Effector memory CD4-positive, alpha-beta T cell (primary cell): ENCODE measurements around the gene EWSR1.

Source experiments
- DNase-seq, 3 donors: peaks; one replicate each; pipeline ENCODE4 v3.0.0-alpha.2; 2020
- H3K27ac ChIP-seq: 2 replicates; pipeline ENCODE4 v1.7.0; 2013; ENCODE audit warnings: mild to moderate bottlenecking, low read length, moderate library complexity; ENCODE audit not compliant: insufficient read depth, poor library complexity, severe bottlenecking
- H3K27me3 ChIP-seq: replicated peaks from 2 replicates; pipeline ENCODE4 v1.7.0; 2013; ENCODE audit warnings: mild to moderate bottlenecking, low read length; ENCODE audit not compliant: insufficient read depth, control insufficient read depth, poor library complexity, severe bottlenecking
- H3K36me3 ChIP-seq: 2 replicates; pipeline ENCODE4 v1.7.0; 2013; ENCODE audit warnings: mild to moderate bottlenecking, low read length, moderate library complexity; ENCODE audit not compliant: control insufficient read depth, insufficient read depth
- H3K4me1 ChIP-seq: 2 replicates; pipeline ENCODE4 v1.7.0; 2013; ENCODE audit warnings: low read length, mild to moderate bottlenecking; ENCODE audit not compliant: control insufficient read depth, insufficient read depth, poor library complexity, severe bottlenecking
- H3K4me3 ChIP-seq: 2 replicates; pipeline ENCODE4 v1.7.0; 2013; ENCODE audit warnings: low read length, low read depth, mild to moderate bottlenecking; ENCODE audit not compliant: insufficient read depth, poor library complexity, severe bottlenecking
- H3K9me3 ChIP-seq: 2 replicates; pipeline ENCODE4 v1.7.0; 2013; ENCODE audit warnings: mild to moderate bottlenecking, low read length, moderate library complexity; ENCODE audit not compliant: control insufficient read depth

Gene EWSR1

DNA sequence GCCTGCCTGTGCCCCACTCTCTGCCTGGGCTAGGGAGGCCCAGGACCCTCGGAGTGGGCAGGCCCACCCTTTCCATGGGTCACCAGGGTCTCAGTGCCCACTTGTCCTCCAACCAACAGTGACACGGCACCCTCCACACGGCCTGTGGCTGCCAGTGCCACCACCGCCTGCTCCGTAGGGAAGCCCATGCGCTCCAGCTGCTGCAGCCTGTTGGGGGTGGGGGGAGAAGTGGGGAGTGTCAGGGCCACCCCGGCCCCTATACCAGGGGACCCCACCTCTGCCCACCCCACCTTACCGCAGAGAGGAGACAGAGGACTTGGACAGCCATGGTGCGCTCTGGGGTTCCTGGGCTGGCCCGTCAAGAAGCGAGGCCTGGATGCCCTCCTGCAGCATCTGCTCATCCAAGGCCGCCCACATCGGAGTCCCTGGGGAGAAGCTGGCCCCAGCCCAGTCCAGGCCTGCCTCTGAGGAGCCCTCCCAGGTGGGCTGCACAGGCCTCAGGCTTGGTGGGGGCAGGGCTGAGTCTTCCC is 8.0 kb upstream of the EWSR1 start:
- Histone ChIP-seq H3K4me1 (no peaks in the 10 kb centered on the region), H3K27ac (no peak overlapping the region), H3K27me3 (no peaks in the 10 kb centered on the region), H3K36me3 (peaks cover under 1% of the 10 kb centered on the region), H3K9me3 (no peaks in the 10 kb centered on the region), H3K4me3 (no peak overlapping the region)
- DNase-seq: no peak

DNA sequence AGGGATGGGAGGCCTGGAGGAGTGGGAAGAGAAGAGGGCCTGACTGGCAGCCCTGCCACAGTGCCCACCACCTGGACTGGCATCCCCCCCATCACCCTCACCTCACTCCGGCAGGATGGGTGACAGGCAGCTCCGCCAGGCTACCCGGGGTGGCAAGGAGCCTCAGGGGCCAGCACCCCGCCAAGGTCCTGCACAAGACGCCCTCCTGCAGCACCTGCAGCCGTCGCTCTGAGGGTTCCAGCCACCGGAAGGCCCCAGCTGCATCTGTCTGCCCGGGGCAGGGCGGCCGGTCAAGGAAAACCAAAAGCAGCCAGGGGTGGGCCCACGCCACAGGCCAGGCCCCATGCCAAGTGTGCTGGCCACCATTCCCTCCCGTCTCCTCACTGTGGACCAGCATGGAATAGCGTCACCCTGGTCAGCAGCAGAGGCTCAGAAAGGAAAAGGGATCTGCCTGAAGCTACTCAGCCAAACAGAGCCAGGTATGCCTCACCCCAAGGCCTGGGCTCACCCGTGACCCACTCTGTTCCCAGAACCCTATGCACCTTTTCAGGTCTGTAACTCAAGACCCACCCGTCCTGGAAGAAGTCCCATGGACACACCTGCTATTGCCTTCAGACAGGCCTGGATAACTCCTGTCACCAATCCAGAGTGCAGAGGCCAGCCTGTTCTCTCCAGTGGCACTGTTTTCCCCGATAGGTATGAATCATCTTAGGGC is 7.3 kb upstream of the EWSR1 start:
- H3K27me3 ChIP-seq: no peaks in the 10 kb centered on the region
- no peaks in the 10 kb centered on the region for H3K9me3 ChIP-seq
- no peak overlapping the region for H3K27ac ChIP-seq
- no peaks in the 10 kb centered on the region for H3K4me1 ChIP-seq
- peaks cover 4% of the 10 kb centered on the region for H3K36me3 ChIP-seq
- no peak for DNase-seq
- H3K4me3 ChIP-seq: no peak overlapping the region

- H3K4me3 ChIP-seq: no peak overlapping the region
- H3K27ac ChIP-seq: no peak overlapping the region
- DNase-seq: no peak
- no peaks in the 10 kb centered on the region for H3K9me3 ChIP-seq
- H3K27me3 ChIP-seq: no peaks in the 10 kb centered on the region
- peaks cover 6% of the 10 kb centered on the region for H3K4me1 ChIP-seq
- peaks cover 4% of the 10 kb centered on the region for H3K36me3 ChIP-seq
Measured at GRCh38 chr22:29263791-29264276, 4.2 kb upstream of the EWSR1 start.

DNA sequence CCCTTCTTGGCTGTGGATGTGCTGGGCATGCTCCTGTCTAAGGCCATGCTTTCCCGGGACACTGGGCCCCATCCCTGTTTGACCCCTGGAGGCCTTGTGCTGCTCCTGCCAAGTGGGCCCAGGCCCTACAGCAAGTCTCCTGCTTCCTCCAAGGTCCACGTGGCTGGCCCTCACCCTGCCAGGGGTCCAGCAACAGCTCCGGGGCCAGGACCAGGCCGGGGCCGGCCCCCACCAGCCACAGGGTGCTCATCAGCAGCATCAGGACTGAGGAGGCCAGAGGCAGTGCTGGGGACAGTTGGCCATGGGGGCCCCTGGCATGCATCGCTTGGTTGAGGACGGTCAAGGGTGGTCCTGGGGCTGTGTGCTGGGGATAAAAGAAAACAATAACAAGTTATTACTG is 2.8 kb upstream of the EWSR1 start:
- H3K27ac ChIP-seq: no peak overlapping the region
- H3K9me3 ChIP-seq: no peaks in the 10 kb centered on the region
- peaks cover 4% of the 10 kb centered on the region for H3K36me3 ChIP-seq
- H3K27me3 ChIP-seq: no peaks in the 10 kb centered on the region
- H3K4me1 ChIP-seq: peaks cover 20% of the 10 kb centered on the region
- DNase-seq: no peak
- H3K4me3 ChIP-seq: no peak overlapping the region

- Histone ChIP-seq H3K36me3 (peaks cover 4% of the 10 kb centered on the region), H3K4me1 (peaks cover 26% of the 10 kb centered on the region), H3K4me3 (no peak overlapping the region), H3K9me3 (no peaks in the 10 kb centered on the region), H3K27me3 (no peaks in the 10 kb centered on the region), H3K27ac (no peak overlapping the region)
- no peak for DNase-seq
Measured at GRCh38 chr22:29265929-29266328, 2.1 kb upstream of the EWSR1 start.

DNA sequence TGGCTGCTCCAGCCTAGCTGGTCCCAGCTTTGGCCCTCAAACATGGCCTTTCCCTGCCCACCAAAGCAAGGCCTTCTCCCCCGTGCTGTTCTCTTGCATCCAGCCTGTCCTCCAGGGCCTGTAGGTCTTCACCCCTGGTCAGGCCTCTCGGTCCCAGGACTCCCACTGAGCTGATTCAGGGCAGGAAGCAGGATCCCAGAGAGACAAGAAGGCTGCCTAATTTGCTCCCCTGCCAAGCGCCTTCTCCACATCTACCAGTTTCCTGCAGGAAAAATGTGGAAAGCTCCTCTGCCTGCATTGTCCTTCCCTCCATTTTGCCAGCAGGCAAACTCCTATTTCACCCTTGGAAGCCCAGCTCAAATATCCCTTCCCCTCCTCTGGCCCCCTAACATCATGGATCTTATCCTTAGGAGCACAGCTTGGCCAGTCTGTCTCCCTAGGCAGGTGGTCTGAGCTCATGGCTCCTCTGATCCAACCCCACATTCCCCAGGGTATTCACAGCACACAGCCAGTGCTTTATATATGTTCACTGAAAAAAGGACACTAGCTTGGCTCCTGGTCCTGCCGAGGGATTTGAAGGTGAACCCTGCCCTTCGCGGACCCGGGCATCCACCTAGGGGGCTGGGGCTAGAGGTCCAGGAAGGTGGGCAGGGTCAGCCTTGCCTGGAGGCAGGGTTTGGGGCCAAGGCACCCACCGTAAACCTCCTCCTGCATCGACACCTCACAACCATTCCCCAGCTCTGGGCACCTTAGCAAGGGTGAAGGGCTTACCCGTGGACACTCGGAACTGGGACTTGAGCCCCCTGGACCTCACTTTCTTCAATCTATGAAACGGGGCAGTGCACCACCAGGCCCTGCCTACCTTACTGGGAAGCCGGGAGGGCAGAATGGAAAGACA is 1.3 kb upstream of the EWSR1 start:
- H3K36me3 ChIP-seq: peaks cover 4% of the 10 kb centered on the region
- peak overlapping the region; percentile 83 for H3K4me3 ChIP-seq
- H3K4me1 ChIP-seq: peaks cover 33% of the 10 kb centered on the region
- H3K27ac ChIP-seq: peak overlapping the region; percentile 96
- no peaks in the 10 kb centered on the region for H3K27me3 ChIP-seq
- no peaks in the 10 kb centered on the region for H3K9me3 ChIP-seq
- DNase-seq: no peak

DNA sequence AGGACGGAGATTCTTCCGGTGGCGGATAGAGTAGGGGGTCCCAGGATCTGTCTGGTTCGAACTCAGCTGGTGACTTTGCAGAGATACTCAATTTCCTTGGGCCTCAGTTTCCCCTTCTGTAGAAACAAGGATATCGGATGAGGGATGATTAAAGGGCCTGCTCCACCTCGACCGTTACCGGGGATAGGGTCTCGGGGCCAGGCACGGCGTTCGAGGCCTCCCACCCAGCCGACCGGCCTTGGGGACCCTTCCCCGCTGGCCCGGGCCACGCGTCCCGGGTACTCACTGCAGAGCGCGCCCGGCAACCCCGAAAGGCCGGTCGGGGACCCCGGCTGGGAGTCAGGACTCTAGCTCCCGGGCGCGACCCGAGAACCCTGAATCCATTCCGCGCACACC is 608 bp upstream of the EWSR1 start:
- H3K27ac ChIP-seq: peak overlapping the region; percentile 96
- no peak for DNase-seq
- H3K4me1 ChIP-seq: peaks cover 40% of the 10 kb centered on the region
- peaks cover 7% of the 10 kb centered on the region for H3K36me3 ChIP-seq
- H3K4me3 ChIP-seq: peak overlapping the region; percentile 83
- no peaks in the 10 kb centered on the region for H3K27me3 ChIP-seq
- H3K9me3 ChIP-seq: no peaks in the 10 kb centered on the region

DNA sequence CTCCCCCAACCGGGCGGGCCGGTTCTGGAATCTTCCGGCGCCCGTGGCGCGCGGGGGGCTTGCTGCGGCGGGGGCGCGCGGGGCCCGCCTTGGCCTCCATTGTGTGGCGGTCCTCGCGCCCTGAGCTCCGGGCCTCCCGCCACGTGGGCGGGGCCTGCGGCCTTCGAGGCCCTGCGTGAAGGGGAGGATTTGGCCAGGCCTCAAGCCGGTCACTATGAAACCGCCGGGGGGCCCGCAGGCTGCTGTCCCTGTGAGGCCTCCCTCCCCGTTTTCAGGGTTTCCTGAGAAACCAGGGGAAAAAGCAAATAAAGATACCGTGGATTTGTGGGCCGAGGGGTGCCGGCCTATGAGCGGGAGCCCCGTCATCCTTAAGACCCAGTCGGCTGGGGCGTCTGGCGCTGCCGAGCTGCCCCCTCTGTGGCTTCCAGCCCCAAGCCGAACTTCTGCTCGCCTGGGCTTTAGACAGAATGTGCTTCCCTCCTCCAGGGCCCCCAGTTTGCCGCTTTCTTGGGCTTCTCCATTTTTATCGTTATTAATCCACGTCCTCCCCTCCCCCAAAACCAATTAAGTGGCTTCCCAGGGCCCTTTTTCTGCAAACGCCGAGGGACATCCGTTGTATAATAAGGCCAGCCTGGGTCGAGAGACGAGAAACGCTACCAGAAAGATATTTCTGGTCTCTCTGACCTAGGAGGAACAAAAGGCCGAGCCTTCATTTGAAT is 602 bp downstream of the EWSR1 start:
- peaks cover 42% of the 10 kb centered on the region for H3K4me1 ChIP-seq
- H3K27ac ChIP-seq: peak overlapping the region; percentile 96
- H3K27me3 ChIP-seq: no peaks in the 10 kb centered on the region
- H3K4me3 ChIP-seq: peak overlapping the region; percentile 83
- peak; percentile 27 to 34 (median 28) for DNase-seq
- H3K9me3 ChIP-seq: no peaks in the 10 kb centered on the region
- peaks cover 19% of the 10 kb centered on the region for H3K36me3 ChIP-seq

DNA sequence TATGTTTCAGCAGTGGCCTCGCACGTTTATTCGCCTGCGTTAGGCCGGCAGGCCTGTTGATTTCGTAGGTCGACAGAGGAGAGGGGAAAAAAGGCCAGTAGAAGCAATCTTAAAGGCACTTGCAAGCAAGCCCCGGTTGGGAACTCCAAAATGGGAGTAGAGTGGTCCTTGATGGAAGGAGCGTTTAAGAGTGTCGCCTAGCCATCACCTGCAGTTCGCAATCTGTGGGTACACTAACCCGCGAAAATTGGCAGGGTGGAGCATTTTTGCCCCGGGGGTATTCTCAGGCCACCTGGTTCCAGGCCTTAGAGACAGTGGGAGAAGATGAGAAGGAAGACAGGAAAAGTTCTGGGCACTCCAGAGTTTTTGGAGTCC is 1.1 kb downstream of the EWSR1 start:
- peak overlapping the region; percentile 96 for H3K27ac ChIP-seq
- H3K36me3 ChIP-seq: peaks cover 25% of the 10 kb centered on the region
- peak overlapping the region; percentile 83 for H3K4me3 ChIP-seq
- no peak for DNase-seq
- H3K27me3 ChIP-seq: no peaks in the 10 kb centered on the region
- H3K4me1 ChIP-seq: peaks cover 42% of the 10 kb centered on the region
- no peaks in the 10 kb centered on the region for H3K9me3 ChIP-seq
